GM18519 (cell line): ENCODE results near the gene ATP5MG.
"Not testable (repeated sequence)": the region's sequence is repeated elsewhere in the genome, so short reads cannot be mapped to it uniquely, and the experiment has no call there.

Experiments used
- ATAC-seq: cut with Tn5 transposase; IDR thresholded peaks from one replicate; pipeline ENCODE4 v1.9.1; 2021; ENCODE audit warnings: mild to moderate bottlenecking, moderate library complexity; ENCODE audit not compliant: unreplicated experiment, low FRiP score

The ATP5MG gene, protein sequence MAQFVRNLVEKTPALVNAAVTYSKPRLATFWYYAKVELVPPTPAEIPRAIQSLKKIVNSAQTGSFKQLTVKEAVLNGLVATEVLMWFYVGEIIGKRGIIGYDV

DNA sequence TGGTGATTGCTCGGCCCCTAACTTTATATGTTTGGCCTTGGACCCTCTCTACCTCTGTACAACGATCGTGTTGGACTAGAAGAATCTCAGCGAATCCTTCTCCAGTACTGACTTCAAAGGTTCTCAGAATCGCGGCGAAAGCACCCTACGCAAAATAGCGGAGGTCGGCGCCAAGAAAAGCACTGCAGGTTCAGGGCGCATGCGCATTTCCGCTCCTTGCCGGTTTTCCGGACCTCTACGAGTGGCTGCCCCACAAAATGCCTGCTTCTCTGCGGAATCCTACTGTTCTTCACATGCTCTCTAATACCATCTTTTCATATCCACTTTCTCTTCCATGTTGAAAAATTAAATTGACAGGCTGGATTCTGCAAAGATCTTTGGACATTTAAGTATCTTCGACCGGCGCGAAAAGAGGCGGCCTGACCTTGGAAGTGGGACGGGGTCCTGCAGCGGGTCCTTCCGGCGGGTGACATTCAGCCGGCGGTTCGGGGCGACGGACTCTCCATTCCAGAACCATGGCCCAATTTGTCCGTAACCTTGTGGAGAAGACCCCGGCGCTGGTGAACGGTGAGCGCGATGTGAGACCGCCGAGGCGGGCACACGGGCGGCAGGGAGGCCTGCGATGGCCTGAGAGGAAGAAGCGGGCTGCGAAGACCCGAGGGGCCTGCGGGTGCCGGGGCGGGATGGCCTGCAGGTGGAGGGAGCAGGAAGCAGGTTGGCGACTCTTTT, at the start of gene ATP5MG:
ATP5MG (plus strand) TSS at position 456 of the 729 bp plus-strand sequence; CDS start at position 516, 60 bp downstream.
- no peak for ATAC-seq

DNA sequence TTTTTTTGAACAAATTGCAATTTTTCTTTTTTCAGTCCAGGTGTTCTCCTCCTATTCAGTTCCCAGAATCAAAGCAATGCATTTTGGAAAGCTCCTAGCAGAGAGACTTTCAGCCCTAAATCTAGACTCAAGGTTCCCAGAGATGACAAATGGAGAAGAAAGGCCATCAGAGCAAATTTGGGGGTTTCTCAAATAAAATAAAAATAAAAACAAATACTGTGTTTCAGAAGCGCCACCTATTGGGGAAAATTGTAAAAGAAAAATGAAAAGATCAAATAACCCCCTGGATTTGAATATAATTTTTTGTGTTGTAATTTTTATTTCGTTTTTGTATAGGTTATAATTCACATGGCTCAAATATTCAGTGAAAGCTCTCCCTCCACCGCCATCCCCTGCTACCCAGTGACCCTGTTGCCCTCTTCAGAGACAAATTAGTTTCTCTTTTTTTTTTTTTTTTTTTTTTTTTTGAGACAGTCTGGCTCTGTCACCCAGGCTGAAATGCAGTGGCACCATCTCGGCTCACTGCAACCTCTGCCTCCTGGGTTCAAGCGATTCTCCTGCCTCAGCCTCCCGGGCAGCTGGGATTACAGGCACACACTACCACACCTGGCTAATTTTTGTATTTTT, 48.2 kb upstream of the ATP5MG start:
- no peak for ATAC-seq

DNA sequence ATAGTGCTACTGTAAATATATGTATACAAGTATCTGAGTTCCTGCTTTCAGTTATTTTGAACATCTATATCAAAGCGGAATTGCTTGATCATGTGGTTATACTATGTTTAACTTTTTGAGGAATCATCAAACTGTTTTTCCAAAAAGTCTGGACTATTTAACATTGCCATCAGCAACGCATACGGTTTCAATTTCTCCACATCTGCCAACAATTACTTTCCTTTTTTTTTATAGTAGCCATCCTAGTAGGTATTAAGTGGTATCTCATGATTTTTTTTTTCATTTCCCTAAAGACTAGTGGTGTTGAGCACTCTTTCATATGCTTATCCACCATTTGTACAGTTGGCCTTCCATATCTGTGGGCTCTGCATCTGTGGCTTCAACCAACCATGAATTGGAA, 43.3 kb upstream of the ATP5MG start:
- no peak for ATAC-seq

DNA sequence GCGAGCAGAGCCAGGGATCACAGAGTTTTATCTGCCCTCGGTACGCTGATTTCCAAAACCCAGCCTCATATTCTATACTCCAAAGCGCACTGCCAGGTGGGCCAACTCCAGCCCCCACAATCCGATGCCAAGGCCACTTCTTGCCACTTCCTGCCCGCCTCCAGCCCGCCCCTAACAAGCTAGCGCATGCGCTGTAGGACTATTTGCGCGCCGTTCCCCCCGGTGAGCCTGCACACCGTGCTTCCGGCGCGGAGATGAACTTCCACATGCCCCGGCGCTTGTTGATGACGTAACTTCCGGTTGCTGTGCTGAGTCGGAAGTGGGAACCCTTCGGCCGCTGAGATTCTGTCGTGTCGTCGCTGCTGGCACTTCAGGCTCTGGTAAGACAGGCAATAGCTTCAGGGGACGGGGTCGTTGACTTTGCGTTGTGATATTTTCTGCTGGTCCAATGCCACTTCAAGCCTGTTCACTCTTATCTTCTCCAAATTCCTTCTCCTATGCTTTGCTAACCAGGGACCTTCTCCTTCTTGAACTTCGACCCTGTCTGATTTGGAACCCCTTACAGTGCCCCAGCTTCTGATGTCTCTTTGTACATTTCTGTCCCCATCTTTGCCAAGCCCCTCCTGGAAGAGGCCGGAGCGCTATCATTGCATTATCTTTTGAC, 42.0 kb upstream of the ATP5MG start, which contains the start of gene UBE4A:
UBE4A (plus strand) TSS at position 306 of the 664 bp plus-strand sequence. CDS start 5,481 bp downstream, outside the sequence.
- ATAC-seq: peak; percentile 55

DNA sequence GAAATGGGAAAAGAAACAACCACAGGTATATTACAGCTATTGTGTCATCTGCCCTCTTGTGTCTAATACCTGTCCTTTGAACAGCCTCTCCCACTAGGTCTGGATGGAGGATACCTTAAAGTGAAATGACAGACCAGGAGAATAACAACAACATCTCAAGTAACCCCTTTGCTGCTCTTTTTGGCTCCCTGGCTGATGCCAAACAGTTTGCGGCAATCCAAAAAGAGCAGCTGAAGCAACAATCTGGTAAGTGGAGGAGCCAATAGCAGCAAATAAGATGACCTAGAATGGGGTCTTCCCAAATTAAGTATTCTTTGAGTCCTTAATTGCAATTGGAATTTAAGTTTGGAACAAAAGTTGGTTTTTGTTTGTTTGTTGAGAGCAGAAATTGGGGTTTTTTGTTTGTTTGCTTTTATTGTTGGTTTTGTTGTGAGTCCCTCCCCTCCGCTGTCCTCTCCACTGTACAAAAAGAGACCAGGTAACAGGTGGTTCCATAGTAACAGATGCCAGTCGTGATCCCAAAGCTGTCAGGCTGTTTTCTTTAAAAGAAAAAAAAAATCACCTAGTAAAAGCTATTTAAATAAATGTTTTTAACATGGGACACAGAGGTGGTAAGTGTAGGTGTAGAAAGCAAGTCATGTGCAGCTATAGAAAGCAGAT, 36.3 kb upstream of the ATP5MG start:
- ATAC-seq: no peak

DNA sequence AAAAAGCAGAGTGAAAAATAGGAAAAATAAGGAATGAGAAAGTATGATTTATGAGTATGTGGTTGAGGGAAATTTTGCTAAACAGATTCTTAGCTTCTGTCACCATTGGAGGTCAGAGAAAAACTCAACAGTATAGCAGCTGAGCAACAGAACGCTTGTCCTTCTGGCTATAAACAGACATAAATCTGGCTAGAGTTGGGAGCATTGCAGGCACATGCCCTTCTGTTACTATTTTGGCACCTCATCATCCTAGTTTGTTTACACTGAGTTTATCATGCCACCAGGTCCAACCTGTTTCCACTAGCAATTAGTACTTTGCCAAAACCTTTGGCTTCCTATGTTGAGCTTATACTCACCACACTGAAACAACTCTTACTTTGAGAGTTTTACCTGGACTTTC, 35.1 kb upstream of the ATP5MG start:
- no peak for ATAC-seq

DNA sequence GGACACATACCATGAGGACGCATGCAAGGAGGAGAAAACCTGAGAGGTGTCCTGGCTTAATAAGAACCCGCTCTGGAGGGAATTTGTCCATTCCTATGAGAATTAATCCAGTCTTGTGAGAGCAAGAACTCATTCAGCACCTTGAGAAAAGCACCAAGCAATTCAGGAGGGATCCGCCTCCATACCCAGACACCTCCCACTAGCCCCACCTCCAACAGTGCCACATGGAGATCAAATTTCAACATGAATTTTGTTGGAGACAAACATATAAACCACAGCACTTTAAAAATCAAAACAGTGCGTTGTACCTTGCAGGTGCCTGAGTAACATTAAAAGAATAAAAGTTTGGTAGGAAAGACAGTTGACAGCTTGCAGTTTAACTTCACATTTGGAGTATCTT, 30.6 kb upstream of the ATP5MG start:
- ATAC-seq: no peak

DNA sequence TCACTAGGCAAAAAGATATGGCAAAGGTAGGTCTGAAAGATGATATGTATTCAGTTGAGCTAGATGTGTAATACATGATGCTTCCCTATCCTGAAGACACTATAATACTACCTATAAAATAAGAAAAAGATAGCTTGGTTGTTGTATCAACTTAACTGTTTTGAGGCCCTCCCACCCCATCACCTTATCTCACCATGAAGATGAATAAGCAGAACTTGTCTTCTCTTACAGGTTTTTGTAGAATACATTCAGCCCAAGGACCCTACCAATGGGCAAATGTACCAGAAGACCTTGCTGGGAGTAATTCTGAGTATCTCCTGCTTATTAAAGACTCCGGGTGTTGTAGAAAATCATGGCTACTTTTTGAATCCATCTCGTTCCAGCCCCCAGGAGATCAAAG, 28.1 kb upstream of the ATP5MG start:
- no peak for ATAC-seq

DNA sequence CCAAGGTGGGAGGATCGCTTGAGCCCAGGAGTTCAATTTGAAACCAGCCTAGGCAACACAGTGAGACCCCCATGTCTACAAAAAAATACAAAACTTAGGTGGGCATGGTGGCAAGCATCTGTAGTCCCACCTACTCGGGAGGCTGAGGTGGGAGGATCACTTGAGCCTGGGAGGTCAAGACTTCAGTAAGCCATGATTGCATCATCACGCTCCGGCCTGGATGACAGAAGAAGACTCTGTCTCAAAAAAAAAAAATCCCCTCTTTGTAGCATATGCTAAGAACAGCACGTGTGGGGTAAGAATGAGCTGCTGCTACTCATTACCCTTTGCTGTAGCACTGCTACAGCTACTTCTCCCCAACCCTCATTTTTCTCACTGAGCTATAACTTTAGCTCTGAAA, 27.5 kb upstream of the ATP5MG start:
- ATAC-seq: no peak

DNA sequence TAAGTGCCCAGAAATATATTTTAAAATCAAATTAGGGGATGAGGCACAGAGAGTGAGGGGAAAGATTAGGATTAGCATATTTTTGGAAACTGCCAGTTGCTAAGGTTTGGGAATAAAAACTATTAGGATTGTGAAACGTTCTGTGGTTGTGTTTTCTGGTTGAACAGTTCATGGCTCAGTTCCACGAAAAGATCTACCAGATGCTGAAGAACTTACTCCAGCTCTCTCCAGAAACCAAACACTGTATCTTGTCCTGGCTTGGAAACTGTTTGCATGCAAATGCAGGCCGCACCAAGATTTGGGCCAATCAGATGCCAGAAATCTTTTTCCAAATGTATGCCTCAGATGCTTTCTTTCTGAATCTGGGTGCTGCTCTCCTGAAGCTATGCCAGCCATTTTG, 26.7 kb upstream of the ATP5MG start:
- ATAC-seq: no peak

DNA sequence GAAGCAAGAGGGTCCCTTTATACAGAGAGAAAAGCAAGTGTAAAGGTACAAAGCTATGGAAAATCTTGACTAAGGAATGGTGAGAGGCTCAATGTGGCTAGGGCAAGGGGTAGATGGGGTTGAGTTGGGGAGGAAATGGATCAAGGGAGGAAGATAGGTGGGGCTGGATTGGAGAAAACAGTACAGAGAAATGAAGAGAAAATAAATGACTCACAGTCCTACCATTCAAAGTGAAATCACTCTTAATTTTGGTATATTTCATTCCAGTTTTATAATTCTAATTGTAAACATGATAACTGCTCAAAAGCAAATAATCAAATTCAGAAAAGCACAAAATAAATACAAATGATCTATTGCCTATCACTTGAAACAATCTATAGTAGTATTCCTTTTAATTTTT, 25.4 kb upstream of the ATP5MG start:
- no peak for ATAC-seq

DNA sequence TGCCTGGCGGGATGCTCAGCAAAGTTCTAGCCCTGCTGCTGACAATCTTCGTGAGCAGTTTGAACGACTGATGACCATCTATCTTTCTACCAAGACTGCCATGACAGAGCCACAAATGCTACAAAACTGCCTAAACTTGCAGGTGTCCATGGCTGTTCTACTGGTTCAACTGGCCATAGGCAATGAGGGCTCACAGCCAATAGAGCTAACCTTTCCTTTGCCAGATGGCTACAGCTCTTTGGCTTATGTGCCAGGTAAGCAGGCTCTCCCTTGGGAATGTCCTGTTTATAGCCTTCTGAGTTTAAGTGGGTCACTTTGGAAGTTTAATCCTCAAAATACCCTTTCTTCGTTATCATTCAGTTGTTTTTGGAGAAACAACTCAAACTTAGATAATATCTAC, 21.9 kb upstream of the ATP5MG start:
- ATAC-seq: no peak

DNA sequence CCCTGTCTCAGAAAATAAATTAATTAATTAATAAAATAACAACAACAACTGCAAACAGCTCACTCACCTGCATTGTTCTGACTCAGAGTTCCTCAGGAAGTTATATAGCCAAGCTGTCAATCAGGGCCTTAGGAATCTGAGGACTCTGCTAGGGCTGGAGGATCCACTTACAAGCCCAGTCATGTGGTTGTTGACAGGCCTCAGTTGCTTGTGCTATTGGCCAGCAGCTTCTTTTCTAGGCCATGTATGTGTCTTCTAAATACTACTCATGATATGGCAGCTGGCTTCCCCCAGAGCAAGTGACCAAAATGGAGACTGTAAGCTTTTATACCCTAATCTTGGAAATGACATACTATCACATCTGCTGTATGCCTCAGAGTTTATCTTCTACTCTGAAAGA, 20.8 kb upstream of the ATP5MG start:
- no peak for ATAC-seq

DNA sequence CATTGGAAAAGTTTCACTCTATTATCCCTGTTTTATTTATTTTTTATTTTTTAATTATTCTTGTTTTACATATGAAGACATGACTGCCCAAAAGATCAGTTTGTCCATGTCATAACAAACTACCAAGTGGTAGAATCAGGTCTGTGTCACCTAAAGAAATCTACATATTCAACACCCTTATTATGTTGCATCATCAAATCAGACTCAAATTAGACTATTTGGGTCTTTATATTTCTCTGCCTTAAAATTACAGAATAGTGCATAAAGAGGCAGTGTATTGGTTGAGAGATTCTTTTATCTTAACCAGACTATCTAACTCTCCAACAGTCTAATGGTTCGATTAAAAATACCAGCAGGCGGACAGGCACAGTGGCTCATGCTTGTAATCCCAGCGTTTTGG, 18.5 kb upstream of the ATP5MG start:
- ATAC-seq: no peak

DNA sequence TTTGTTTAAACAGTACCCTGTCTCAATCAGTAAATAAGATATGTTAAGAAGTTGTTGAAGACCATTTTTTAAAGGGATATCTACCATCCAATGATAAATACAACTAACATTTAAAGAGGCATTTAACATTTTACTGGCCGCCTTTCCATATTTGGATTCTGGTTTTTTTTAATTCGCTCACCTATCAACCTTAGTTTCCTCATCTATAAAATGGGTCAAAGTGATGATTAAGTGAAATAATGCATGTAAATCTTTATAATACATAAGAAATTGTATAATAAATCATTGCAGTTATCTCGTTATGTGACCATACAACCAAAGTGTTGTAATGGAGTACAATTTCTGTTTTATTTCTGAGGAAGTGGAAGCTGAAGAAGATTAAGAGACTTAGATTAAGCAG, 17.7 kb upstream of the ATP5MG start:
- no peak for ATAC-seq

DNA sequence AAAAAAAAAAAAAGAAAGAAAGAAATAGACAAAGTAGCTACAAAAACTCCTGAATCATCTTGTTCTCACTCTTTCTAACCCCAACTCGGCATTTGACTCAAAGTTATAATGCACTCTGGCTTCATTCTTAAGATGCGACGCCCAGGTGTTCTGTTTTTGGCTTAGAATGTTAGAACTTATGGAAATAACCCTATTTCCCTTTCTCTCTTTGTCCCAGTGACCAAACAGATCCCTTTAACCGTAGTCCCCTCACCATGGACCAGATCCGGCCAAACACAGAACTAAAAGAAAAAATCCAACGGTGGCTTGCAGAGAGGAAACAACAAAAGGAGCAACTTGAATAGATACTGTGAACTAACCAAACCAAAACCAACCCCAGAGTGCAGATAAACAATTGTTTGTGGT, 5.3 kb upstream of the ATP5MG start:
- no peak for ATAC-seq

DNA sequence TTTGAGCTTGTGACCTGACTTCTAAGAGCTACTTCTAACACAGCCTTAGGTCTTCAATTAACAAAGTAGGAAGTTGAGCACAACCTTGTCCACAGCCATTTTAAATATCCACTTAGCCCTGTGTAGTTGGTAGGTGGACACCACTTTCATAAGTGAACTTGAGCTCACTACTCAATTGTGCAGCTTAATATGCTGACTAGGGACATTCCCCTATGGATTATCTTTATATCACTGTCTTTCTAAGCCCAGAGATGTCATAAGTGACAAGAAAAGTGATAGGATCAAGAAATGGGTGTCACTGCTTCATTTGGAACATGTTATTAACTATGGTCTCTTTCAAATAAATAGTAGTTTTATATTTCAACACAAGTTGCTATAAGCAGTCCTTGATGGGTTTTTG, 4.0 kb upstream of the ATP5MG start:
- ATAC-seq: no peak

DNA sequence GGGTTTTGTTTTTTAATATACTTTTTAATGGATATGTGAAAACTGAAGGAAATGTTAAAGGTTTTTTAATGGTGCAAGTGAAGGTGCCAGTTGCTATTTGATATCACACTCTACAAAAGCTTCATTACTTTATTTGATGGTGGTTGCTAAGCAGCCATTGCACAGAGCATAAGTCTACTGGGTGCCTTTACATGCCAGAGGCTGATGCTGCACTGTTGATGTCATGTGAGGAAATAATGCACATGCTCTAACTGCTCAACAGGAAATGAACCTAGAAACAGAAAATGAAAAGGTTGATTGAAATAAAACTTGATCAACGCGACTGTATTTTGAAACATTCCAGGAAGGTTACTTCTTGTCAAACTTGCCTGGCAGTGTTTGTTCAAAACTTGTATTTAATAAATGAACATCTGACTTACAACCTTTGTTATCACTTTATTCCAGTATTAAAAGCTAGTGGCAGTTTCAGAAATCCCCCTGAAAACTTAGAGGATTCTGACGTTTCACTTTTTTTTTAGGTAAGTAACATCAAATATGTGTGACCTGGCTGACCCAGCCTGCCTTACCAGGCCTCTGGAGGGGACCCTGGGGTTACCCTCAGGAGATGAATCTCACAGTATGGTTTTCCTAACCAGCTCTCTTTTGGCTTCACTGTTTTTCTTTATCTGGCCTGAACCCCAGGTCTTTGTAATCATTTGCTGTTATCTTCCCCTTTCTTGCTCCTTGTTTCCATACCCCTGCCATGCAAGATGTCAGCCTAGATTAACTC, 2.4 kb upstream of the ATP5MG start:
- peak; percentile 49 for ATAC-seq

DNA sequence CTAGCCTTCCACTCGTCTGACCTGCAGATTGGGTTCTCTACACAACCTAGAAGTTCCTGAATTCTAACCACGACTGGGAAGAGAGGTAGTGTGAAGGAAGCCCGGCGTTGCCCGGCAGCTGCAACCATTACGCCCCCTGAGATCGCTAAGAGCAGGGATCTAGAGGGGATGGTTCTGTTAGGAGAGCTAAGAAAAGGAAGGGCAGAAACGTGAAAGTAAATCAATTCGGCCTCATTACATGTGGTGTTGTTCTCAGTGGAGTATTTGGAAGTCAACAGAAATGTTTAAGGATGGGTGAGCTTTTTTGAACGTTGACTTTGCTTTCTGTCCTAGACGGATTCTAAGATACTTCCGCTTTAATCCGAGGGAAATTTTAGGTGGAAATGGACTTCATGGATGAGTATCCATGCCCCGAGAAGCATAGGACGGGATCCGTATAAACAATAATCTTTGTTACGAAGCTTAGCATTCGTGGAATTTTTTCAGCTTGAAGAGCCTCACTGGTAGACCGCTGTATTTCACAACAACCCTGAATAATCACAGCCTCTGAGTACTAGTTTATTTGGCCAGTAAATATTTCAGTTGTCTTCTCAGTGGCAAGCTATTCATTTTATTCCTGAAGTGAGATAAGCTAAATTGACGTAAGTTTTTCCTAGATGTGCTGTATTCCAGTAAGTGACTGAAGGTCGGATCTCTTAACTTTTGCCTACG, 629 bp downstream of the ATP5MG start:
- no peak for ATAC-seq

DNA sequence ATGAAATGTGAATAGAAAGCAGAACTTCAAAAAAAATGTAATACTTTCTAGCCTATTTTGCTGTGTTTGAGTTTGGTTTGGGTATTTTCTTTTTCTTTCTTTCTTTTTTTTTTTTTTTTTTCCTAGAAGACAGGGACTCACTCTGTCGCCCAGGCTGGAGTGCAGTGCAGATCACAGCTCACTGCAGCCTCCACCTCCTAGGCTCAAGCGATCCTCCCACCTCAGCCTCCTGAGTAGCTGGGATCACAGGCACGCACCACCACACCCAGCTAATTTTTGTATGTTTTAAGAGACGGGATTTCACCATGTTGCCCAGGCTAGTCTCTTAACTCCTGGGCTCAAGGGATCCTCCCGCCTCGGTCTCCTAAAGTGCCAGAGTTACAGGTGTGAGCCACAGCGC, 1.2 kb downstream of the ATP5MG start:
- ATAC-seq: not testable (repeated sequence)
